Right lobe of liver (tissue), 4 donors: ENCODE measurements around the gene SETD6.

Experiments
- POLR2A ChIP-seq: fragments of 450-650 bp; IDR thresholded peaks from one replicate; pipeline ENCODE4 v1.6.1; 2017; ENCODE audit warnings: antibody characterized with exemption, mild to moderate bottlenecking
- TF ChIP-seq, protein P1 (sequence below), 4 donors: fragments of 200-600 bp in 3 of 4; fragments of 450-650 bp in 1 of 4; IDR thresholded peaks; one replicate each; pipeline versions ENCODE4 v1.5.1 to v1.8.0; 2016 to 2022; ENCODE audit warnings: antibody characterized with exemption in 4 of 4, mild to moderate bottlenecking in 2 of 4
- donor health status: DM: no; HTN: no; CAD: no.
- donor health status: DM: no; HTN: no; CAD: no.
- donor health status: DM: no; HTN: yes; CAD: no.

DNA sequence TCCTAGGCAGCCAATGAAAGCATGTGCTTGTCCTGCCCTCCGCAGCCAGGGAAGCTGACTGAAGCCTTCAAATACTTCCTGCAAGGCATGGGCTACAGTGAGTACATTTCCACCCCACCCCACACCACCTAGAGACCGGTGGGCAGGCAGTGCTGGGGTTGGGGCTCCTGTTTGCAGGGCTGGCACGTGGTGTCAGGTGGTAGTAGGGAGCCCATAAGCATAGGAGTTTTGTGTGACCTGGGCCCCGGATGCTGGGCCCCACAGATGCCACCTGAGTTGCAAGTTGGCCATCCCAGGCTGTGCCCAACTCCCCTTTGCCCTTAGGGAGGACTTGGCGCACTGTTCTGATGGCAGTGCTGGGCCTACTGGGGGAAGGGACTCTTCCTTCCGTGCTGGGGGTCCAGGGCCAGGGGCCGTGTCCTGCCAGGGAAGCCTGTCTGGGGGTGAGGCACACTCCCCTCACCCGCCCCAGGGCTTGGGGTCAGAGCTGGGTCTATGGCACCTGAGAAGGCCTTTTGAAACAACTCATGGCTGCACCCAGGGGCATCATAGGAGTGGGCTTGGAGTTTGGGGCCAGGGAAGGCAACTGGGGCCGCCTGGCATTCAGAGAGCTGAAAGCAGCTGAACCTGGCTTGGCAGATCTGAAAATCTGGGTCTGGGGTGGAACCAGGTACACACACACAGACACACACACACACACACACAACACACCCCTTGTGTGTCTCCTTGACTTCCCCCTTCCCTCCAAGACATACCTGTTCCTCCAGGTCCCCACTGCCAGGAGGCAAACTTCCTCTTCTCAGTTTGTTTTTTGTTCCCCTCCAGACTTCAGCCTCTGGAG is 5.8 kb upstream of the SETD6 start:
- TF ChIP-seq, protein P1, sequence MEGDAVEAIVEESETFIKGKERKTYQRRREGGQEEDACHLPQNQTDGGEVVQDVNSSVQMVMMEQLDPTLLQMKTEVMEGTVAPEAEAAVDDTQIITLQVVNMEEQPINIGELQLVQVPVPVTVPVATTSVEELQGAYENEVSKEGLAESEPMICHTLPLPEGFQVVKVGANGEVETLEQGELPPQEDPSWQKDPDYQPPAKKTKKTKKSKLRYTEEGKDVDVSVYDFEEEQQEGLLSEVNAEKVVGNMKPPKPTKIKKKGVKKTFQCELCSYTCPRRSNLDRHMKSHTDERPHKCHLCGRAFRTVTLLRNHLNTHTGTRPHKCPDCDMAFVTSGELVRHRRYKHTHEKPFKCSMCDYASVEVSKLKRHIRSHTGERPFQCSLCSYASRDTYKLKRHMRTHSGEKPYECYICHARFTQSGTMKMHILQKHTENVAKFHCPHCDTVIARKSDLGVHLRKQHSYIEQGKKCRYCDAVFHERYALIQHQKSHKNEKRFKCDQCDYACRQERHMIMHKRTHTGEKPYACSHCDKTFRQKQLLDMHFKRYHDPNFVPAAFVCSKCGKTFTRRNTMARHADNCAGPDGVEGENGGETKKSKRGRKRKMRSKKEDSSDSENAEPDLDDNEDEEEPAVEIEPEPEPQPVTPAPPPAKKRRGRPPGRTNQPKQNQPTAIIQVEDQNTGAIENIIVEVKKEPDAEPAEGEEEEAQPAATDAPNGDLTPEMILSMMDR (IDR thresholded peaks at IDR 0.05) = no peak
- TF ChIP-seq POLR2A = no peak
